HepG2 (cell line): ENCODE data around the gene C13orf46. TPM values are rescaled to one million over a fixed set of nuclear protein-coding genes. Genes with fewer than 3 reads are reported as not detected.

Experiments used
- ATAC-seq: fragments of 200-7000 bp; cut with Tn5 transposase; 3 replicates; pipeline ENCODE4 v1.9.1; 2020; ENCODE audit warnings: mild to moderate bottlenecking, moderate library complexity
- BruUV-seq: library from RNA; stranded (reverse); fragments of 400-500 nt; replicated peaks from 2 replicates; lab custom pipeline; 2021; lab: Mats Ljungman, UMichigan
- CTCF ChIA-PET: fragments of 300-600 bp; formaldehyde crosslinking; extraction: SDS; loops from one replicate; lab custom pipeline; 2021; ENCODE audit warnings: low total read pairs, inconsistent platforms, low intra/inter-chr PET ratio; lab: Yijun Ruan, JAX
- POLR2A ChIA-PET: fragments of 350-600 bp; sonication (Branson Sonifier 250); formaldehyde crosslinking; loops from one replicate; lab custom pipeline; 2020; ENCODE audit warnings: antibody characterized with exemption, inconsistent platforms; lab: Yijun Ruan, JAX
- DNase-seq: peaks from one replicate; pipeline ENCODE4 v3.0.0-alpha.2; 2015; ENCODE audit warnings: low spot score
- FAIRE-seq: peaks from 3 replicates; lab custom pipeline; 2011; peaks lifted over from hg19 to GRCh38; lab: Jason Lieb, UNC
- H2AFZ ChIP-seq: one replicate; pipeline ENCODE4 v1.6.1; 2011; ENCODE audit warnings: low read length, inconsistent platforms
- H3K27ac ChIP-seq: fragments of 300-600 bp; 3 replicates; pipeline ENCODE4 v1.8.0; 2011; ENCODE audit warnings: mixed run types, mild to moderate bottlenecking, mixed read lengths, low read length, inconsistent platforms; ENCODE audit not compliant: insufficient read depth; ENCODE audit errors: extremely low read length
- H3K27me3 ChIP-seq, 2 experiments: fragments of 200-600 bp in 1 of 2; 2 replicates in 1 of 2; 3 replicates in 1 of 2; pipeline versions ENCODE4 v1.6.0 to v1.8.0; 2011; ENCODE audit warnings: low read length in 2 of 2, mild to moderate bottlenecking in 2 of 2, moderate library complexity in 2 of 2, inconsistent platforms in 1 of 2; ENCODE audit not compliant: insufficient read depth in 2 of 2, control insufficient read depth in 1 of 2
- H3K36me3 ChIP-seq, 2 experiments: fragments of 200-600 bp in 1 of 2; replicated peaks in 1 of 2; 2 replicates in 1 of 2; 3 replicates in 1 of 2; pipeline versions ENCODE4 v1.5.1 to v1.8.0; 2011; ENCODE audit warnings: low read length in 2 of 2, inconsistent platforms in 1 of 2; ENCODE audit not compliant: insufficient read depth in 2 of 2, control insufficient read depth in 1 of 2
- H3K4me1 ChIP-seq: 2 replicates; pipeline ENCODE4 v1.5.1; 2012; ENCODE audit warnings: low read length, inconsistent platforms; ENCODE audit not compliant: insufficient read depth
- H3K4me2 ChIP-seq: 2 replicates; pipeline ENCODE4 v1.6.0; 2011; ENCODE audit warnings: low read depth, low read length, inconsistent platforms
- H3K4me3 ChIP-seq, 3 experiments: fragments of 200-600 bp in 1 of 3; sonication (generic), shearing (Covaris generic) in 1 of 3; replicated peaks in 1 of 3; 2 replicates each; pipeline ENCODE4 v1.5.1; 2011 to 2016; ENCODE audit warnings: low read length in 3 of 3, inconsistent platforms in 2 of 3, low read depth in 2 of 3, mild to moderate bottlenecking in 2 of 3, control low read depth in 1 of 3, mixed read lengths in 1 of 3; ENCODE audit not compliant: insufficient read depth in 1 of 3
- H3K79me2 ChIP-seq: one replicate; pipeline ENCODE4 v1.6.1; 2011; ENCODE audit warnings: low read length, inconsistent platforms; ENCODE audit not compliant: insufficient read depth
- H3K9ac ChIP-seq: 2 replicates; pipeline ENCODE4 v1.6.0; 2011; ENCODE audit warnings: mild to moderate bottlenecking, low read depth, low read length, inconsistent platforms; ENCODE audit not compliant: insufficient read depth
- H3K9me3 ChIP-seq: 2 replicates; pipeline ENCODE4 v1.5.1; 2012; ENCODE audit warnings: mild to moderate bottlenecking, low read length
- H4K20me1 ChIP-seq: 2 replicates; pipeline ENCODE4 v1.6.0; 2011; ENCODE audit warnings: inconsistent platforms, mild to moderate bottlenecking, low read length, moderate library complexity; ENCODE audit not compliant: insufficient read depth
- ATF7 ChIP-seq, 2 experiments: fragments of 450-650 bp in 1 of 2; sonication (generic) in 1 of 2; formaldehyde crosslinking in 1 of 2; IDR thresholded peaks; 2 replicates each; pipeline versions ENCODE4 v1.4.0 to v1.6.1; 2016 to 2020; ENCODE audit warnings: antibody characterized with exemption in 1 of 2, mild to moderate bottlenecking in 1 of 2, missing genetic modification reagents in 1 of 2
- CREB1 ChIP-seq, 2 experiments: fragments of 450-650 bp in 1 of 2; IDR thresholded peaks; 2 replicates each; pipeline ENCODE4 v1.6.1; 2016 to 2017; ENCODE audit warnings: control low read depth in 1 of 2, mild to moderate bottlenecking in 1 of 2, missing compliant biosample characterization in 1 of 2, missing genetic modification characterization in 1 of 2
- SNAPC4 ChIP-seq: sonication (generic); formaldehyde crosslinking; IDR thresholded peaks from 2 replicates; pipeline ENCODE4 v1.4.0; 2020; ENCODE audit warnings: mild to moderate bottlenecking, missing genetic modification reagents
- ZNF317 ChIP-seq: sonication (generic); formaldehyde crosslinking; IDR thresholded peaks from 2 replicates; pipeline ENCODE4 v1.5.0; 2020; ENCODE audit warnings: mild to moderate bottlenecking, missing genetic modification reagents
- ZNF747 ChIP-seq: sonication (generic); formaldehyde crosslinking; IDR thresholded peaks from 2 replicates; pipeline ENCODE4 v1.8.1; 2023; ENCODE audit warnings: missing genetic modification reagents, mild to moderate bottlenecking, borderline replicate concordance
- WGBS: methylation state at CpG from one replicate; pipeline ENCODE4 v1.1.6; 2017; ENCODE audit warnings: low lambda C conversion rate; 5-methylcytosine and 5-hydroxymethylcytosine counted together
- in situ Hi-C: cut with HindIII; loops from 2 replicates; pipeline ENCODE4 v1.10.0; 2017; ENCODE audit warnings: low pct_unique_long_range_greater_than_20kb; ENCODE audit not compliant: extremely low pct_ligation_motif_present
- intact Hi-C: fragments of 100-400 bp; cut with micrococcal nuclease; formaldehyde crosslinking; loops from one replicate; pipeline ENCODE4 v1.10.0; 2022; ENCODE audit not compliant: unreplicated experiment
- polyA plus RNA-seq, 8 experiments: library from polyadenylated mRNA; depleted of rRNA in 3 of 8; stranded (reverse) in 7 of 8; unstranded in 1 of 8; fragments of >200 nt; fragmentation: Illumina TruSeq in 4 of 8; extraction: Trizol in 4 of 8; gene quantifications; 2 replicates each; pipeline versions ENCODE4 v1.2.1 to v1.2.3, GENCODE V29; 2011 to 2016; ENCODE audit warnings: low read depth in 4 of 8, missing spikeins in 1 of 8, mixed read lengths in 1 of 8; ENCODE audit not compliant: insufficient read depth in 1 of 8
- total RNA-seq, 5 experiments: library from RNA; depleted of rRNA; stranded (reverse); fragments of >200 nt; fragmentation: Illumina TruSeq; extraction: Trizol; gene quantifications; 2 replicates each; pipeline ENCODE4 v1.2.3, GENCODE V29; 2016; ENCODE audit warnings: low read depth in 1 of 5

C13orf46 gene
- total and polyA plus RNA-seq, 2 of the 13 experiments (the other 11 are each of a cell fraction or from before 2014, with no cell fraction given): 0.01 TPM; not detected in 1

- ATAC-seq (no peak), FAIRE-seq (no peak), DNase-seq (no peak)
- CTCF ChIA-PET: no interaction called here
- H3K4me3 ChIP-seq: no peak overlapping the region
- in situ Hi-C loops (no loop called here), intact Hi-C loops (no loop called here)
- H3K9me3 ChIP-seq: peaks cover 11% of the 10 kb centered on the region
- WGBS: 16% methylated on average over 5 of the region's 5 CpGs
- no peak overlapping the region for H3K4me2 ChIP-seq
- no peaks in the 10 kb centered on the region for H4K20me1 ChIP-seq
- H3K27ac ChIP-seq: no peak overlapping the region
- TF ChIP-seq ATF7 (IDR thresholded peaks at IDR 0.05): peak; percentile 33
- no peak for TF ChIP-seq ATF7 (CRISPR knock-in tag; IDR thresholded peaks at IDR 0.05)
- TF ChIP-seq ZNF317 (CRISPR knock-in tag): no peak
- peak; percentile 96 for TF ChIP-seq CREB1 (IDR thresholded peaks at IDR 0.05)
- no peak for TF ChIP-seq CREB1 (CRISPR knock-in tag; IDR thresholded peaks at IDR 0.05)
- no peak for TF ChIP-seq ZNF747 (CRISPR knock-in tag)
- TF ChIP-seq SNAPC4 (CRISPR knock-in tag): no peak
- POLR2A ChIA-PET: no interaction called here
- H2AFZ ChIP-seq: no peak overlapping the region
- peaks cover 5 to 22% of the 10 kb centered on the region in 2 experiments for H3K27me3 ChIP-seq
- H3K4me1 ChIP-seq: no peaks in the 10 kb centered on the region
- H3K9ac ChIP-seq: no peak overlapping the region
- BruUV-seq: no TSS peak
- H3K36me3 ChIP-seq: no peaks in the 10 kb centered on the region
- no peaks in the 10 kb centered on the region for H3K79me2 ChIP-seq
Observed at GRCh38 chr13:113965968-113966884, 7.7 kb downstream of the C13orf46 start.
